Stimulated activated memory B cell treated with anti-CD40 and anti-IgM and Interleukin-4, amounts not matched to agents 10 μg/mL and 1 μg/mL and 100 μg/mL, for 72 hours (primary cell): ENCODE results near the gene FXYD1.
"Not testable (repeated sequence)": the region's sequence is repeated elsewhere in the genome, so short reads cannot be mapped to it uniquely, and the experiment has no call there.

Experiments
- ATAC-seq: fragments of 150-1000 bp; cut with Tn5 transposase; 2 replicates; pipeline ENCODE4 v1.10.0; 2021
- H3K27ac Mint-ChIP-seq: one replicate; pipeline ENCODE4 v1.8.0; 2022; ENCODE audit warnings: mild to moderate bottlenecking, mixed read lengths
- H3K27me3 Mint-ChIP-seq: one replicate; pipeline ENCODE4 v1.8.0; 2022; ENCODE audit warnings: mixed read lengths
- H3K36me3 Mint-ChIP-seq: one replicate; pipeline ENCODE4 v1.8.0; 2022; ENCODE audit warnings: mixed read lengths
- H3K4me1 Mint-ChIP-seq: one replicate; pipeline ENCODE4 v1.8.0; 2022; ENCODE audit warnings: mixed read lengths
- H3K4me3 Mint-ChIP-seq: one replicate; pipeline ENCODE4 v1.8.0; 2022; ENCODE audit warnings: mild to moderate bottlenecking, moderate library complexity, mixed read lengths
- H3K9me3 Mint-ChIP-seq: one replicate; pipeline ENCODE4 v1.8.0; 2022; ENCODE audit warnings: mixed read lengths

The FXYD1 gene

GRCh38 chr19:35138305-35138892 lies at the start of gene FXYD1:
Gene FXYD1 (plus strand): TSS chr19:35138824. CDS start chr19:35140080, 1,256 bp downstream.
- peak within 1 kb of the TSS; percentile 21 for H3K27ac Mint-ChIP-seq
- H3K27me3 Mint-ChIP-seq, result no peaks in the 10 kb centered on the region
- H3K36me3 Mint-ChIP-seq, result no peaks in the 10 kb centered on the region
- no peaks in the 10 kb centered on the region for H3K9me3 Mint-ChIP-seq
- H3K4me3 Mint-ChIP-seq, result no peak within 1 kb of the TSS
- no peak for ATAC-seq
- peaks cover 37% of the 10 kb centered on the region for H3K4me1 Mint-ChIP-seq

- Mint-ChIP-seq H3K4me3 (no peak overlapping the region), H3K27ac (no peak overlapping the region), H3K36me3 (no peaks in the 10 kb centered on the region), H3K27me3 (no peaks in the 10 kb centered on the region), H3K4me1 (peaks cover 45% of the 10 kb centered on the region), H3K9me3 (no peaks in the 10 kb centered on the region)
- no peak for ATAC-seq
Measured at GRCh38 chr19:35089554-35089953, 49.1 kb upstream of the FXYD1 start.

- ATAC-seq, result no peak
- H3K4me1 Mint-ChIP-seq, result peaks cover 39% of the 10 kb centered on the region
- H3K27me3 Mint-ChIP-seq, result no peaks in the 10 kb centered on the region
- H3K9me3 Mint-ChIP-seq, result no peaks in the 10 kb centered on the region
- H3K4me3 Mint-ChIP-seq, result peak overlapping the region; percentile 15
- H3K36me3 Mint-ChIP-seq, result no peaks in the 10 kb centered on the region
- H3K27ac Mint-ChIP-seq, result no peak overlapping the region
Measured at GRCh38 chr19:35090160-35090505, 48.5 kb upstream of the FXYD1 start.

DNA sequence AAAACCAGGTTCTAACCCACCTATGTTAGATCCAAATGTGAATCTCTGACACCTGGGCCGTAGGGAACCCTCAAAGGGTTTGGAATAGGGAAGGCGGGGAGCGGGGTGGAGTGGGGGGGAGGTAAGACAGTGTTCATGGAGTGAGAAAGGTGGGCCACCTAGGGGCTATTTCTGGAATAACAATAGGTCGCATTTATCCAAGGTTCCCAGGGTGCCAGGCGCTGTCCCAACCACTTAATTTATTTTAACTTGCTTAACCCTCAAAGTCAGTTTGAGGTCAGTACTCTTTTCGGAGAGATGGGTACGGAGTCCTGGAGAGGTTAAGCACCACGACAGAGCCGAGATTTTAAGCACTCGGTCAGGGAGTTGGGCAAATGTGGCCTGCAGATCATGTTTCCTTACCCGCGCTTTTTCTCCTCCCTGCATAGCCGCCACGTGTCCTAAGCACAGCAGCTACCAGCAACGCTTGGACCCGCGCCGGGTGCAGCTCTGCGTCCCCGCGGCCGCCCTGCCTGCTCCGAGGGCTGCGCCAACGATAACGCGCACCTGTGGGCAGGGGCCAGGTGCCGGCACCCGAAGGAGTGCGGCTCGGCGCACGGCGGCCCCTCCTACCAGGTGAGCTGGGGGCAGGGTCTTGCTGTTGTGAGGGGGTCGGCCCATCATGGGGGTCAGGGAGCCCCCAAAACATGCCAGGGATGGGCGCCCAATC lies 48.0 kb upstream of the FXYD1 start:
- peak overlapping the region; percentile 15 for H3K4me3 Mint-ChIP-seq
- ATAC-seq, result peak; percentile 78
- H3K27ac Mint-ChIP-seq, result no peak overlapping the region

GRCh38 chr19:35093430-35093829 lies 45.2 kb upstream of the FXYD1 start:
- H3K27me3 Mint-ChIP-seq, result peaks cover 6% of the 10 kb centered on the region
- ATAC-seq, result no peak
- H3K27ac Mint-ChIP-seq, result no peak overlapping the region
- no peaks in the 10 kb centered on the region for H3K9me3 Mint-ChIP-seq
- H3K4me3 Mint-ChIP-seq, result no peak overlapping the region
- no peaks in the 10 kb centered on the region for H3K36me3 Mint-ChIP-seq
- peaks cover 7% of the 10 kb centered on the region for H3K4me1 Mint-ChIP-seq

More for the DNA sequence above, 48.0 kb upstream of the FXYD1 start:
- peaks cover 34% of the 10 kb centered on the region for H3K4me1 Mint-ChIP-seq
- H3K9me3 Mint-ChIP-seq, result no peaks in the 10 kb centered on the region
- H3K27me3 Mint-ChIP-seq, result peaks cover 1% of the 10 kb centered on the region
- no peaks in the 10 kb centered on the region for H3K36me3 Mint-ChIP-seq

- no peak overlapping the region for H3K4me3 Mint-ChIP-seq
- H3K27me3 Mint-ChIP-seq, result peaks cover 6% of the 10 kb centered on the region
- H3K36me3 Mint-ChIP-seq, result no peaks in the 10 kb centered on the region
- peaks cover 7% of the 10 kb centered on the region for H3K4me1 Mint-ChIP-seq
- no peak overlapping the region for H3K27ac Mint-ChIP-seq
- ATAC-seq, result no peak
- H3K9me3 Mint-ChIP-seq, result no peaks in the 10 kb centered on the region
Measured at GRCh38 chr19:35093941-35094647, 44.5 kb upstream of the FXYD1 start.

DNA sequence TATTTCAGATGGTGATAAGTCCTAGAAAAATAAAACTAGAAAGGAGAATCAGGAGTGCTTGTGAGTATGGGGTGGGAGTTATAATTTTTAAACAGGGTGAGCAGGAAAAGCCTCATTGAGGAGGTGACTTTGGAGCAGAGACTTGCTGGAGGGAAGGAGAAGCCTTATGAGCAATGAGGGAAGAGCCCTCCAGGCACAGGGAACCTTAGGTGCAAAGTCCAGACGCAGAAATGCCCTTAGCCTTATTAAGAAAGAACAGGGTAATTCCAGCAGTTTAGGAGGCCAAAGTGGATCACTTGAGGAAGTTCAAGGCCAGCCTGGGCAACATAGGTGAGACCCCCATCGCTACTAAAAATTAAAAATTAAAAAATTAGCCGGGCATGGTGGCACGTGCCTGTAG lies 44.0 kb upstream of the FXYD1 start:
- Mint-ChIP-seq H3K36me3 (no peaks in the 10 kb centered on the region), H3K27me3 (peaks cover 6% of the 10 kb centered on the region), H3K4me1 (peaks cover 7% of the 10 kb centered on the region), H3K27ac (no peak overlapping the region), H3K9me3 (no peaks in the 10 kb centered on the region), H3K4me3 (no peak overlapping the region)
- ATAC-seq, result no peak

DNA sequence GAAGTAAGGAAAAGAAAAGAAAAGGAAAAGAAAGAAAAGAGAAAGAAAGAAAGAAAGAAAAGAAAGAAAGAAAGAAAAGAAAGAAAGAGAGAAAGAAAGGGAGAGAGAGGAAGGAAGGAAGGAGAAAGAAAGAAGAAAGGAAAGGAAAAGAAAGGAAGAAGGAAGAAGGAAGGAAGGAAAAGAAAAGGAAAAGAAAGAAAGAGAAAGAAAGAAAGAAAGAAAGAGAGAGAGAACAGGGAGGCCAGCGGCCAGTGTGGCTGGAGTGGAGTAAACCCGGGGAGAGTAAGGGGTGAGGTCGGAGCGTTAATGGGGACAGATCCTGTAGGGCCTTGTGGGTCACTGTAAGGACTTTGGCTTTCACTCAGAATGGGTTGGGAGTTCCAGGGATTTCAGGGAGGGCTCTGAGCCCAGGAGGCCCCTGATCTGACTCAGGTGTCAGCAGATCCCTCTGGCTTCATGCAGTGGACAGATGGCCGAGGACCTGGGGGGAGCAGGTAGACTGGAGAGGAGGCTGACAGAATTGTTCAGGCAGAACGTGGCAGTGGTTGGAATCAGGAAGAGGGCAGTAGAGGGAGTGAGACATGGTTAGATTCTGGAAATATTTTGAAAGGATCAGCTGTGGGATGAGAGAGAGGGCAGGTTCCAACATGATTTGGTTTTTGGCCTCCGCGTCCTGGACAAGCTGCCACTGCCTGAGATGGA lies 42.8 kb upstream of the FXYD1 start:
- no peak for ATAC-seq
- H3K4me3 Mint-ChIP-seq, result no peak overlapping the region
- H3K27ac Mint-ChIP-seq, result no peak overlapping the region
- no peaks in the 10 kb centered on the region for H3K9me3 Mint-ChIP-seq
- no peaks in the 10 kb centered on the region for H3K4me1 Mint-ChIP-seq
- H3K27me3 Mint-ChIP-seq, result peaks cover 6% of the 10 kb centered on the region
- no peaks in the 10 kb centered on the region for H3K36me3 Mint-ChIP-seq

- Mint-ChIP-seq H3K27me3 (peaks cover 6% of the 10 kb centered on the region), H3K36me3 (no peaks in the 10 kb centered on the region), H3K27ac (no peak overlapping the region), H3K9me3 (no peaks in the 10 kb centered on the region), H3K4me3 (no peak overlapping the region), H3K4me1 (no peaks in the 10 kb centered on the region)
- peak; percentile 37 for ATAC-seq
Measured at GRCh38 chr19:35098413-35099049, 40.1 kb upstream of the FXYD1 start.

DNA sequence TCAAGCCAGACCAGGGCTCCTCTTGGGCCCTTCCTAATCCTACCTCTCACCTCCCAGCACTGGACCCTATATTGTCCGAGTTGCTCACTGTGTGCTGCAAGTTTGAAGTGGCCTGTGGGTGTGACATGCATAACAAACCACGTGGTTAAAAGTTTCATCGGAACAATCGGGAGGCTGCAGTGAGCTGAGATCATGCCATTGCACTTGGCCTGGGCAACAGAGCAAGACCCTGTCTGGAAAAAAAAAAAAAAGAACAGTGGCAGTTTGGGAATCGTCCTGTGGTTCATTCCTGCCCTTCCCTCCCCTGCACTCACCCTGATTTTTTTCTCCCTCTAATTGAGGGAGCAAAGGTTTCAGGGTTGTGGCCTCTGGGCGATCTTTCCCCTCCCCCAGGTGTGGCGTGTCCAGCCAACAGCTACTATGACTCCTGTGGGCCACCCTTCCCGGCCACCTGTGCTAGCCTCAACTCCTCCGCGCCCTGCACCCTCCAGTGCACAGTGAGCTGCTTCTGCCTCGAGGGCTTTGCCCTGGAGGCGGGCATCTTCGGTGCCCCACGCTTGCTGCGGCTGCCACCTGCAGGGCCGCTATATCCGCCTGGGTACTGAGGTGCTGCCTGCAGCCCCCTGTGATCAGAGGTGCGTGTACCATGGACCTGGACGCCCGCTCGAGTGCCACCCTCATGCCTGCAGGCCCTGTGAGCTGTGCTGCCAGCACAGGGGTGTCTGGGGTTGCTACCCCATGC lies 39.3 kb upstream of the FXYD1 start:
- Mint-ChIP-seq H3K27me3 (peaks cover 6% of the 10 kb centered on the region), H3K36me3 (no peaks in the 10 kb centered on the region), H3K4me1 (no peaks in the 10 kb centered on the region), H3K4me3 (no peak overlapping the region), H3K27ac (no peak overlapping the region), H3K9me3 (no peaks in the 10 kb centered on the region)
- peak; percentile 34 for ATAC-seq

- H3K27ac Mint-ChIP-seq, result no peak overlapping the region
- peaks cover 6% of the 10 kb centered on the region for H3K27me3 Mint-ChIP-seq
- no peaks in the 10 kb centered on the region for H3K9me3 Mint-ChIP-seq
- no peak for ATAC-seq
- H3K36me3 Mint-ChIP-seq, result no peaks in the 10 kb centered on the region
- H3K4me1 Mint-ChIP-seq, result no peaks in the 10 kb centered on the region
- H3K4me3 Mint-ChIP-seq, result no peak overlapping the region
Measured at GRCh38 chr19:35099897-35100275, 38.7 kb upstream of the FXYD1 start.

GRCh38 chr19:35100588-35101533 lies 37.8 kb upstream of the FXYD1 start:
- Mint-ChIP-seq H3K27me3 (peaks cover 3% of the 10 kb centered on the region), H3K4me3 (no peak overlapping the region), H3K4me1 (no peaks in the 10 kb centered on the region), H3K9me3 (no peaks in the 10 kb centered on the region), H3K36me3 (no peaks in the 10 kb centered on the region), H3K27ac (no peak overlapping the region)
- no peak for ATAC-seq

GRCh38 chr19:35101949-35102348 lies 36.7 kb upstream of the FXYD1 start:
- H3K27me3 Mint-ChIP-seq, ATAC-seq, H3K4me1 Mint-ChIP-seq, H3K36me3 Mint-ChIP-seq, H3K4me3 Mint-ChIP-seq, H3K9me3 Mint-ChIP-seq, H3K27ac Mint-ChIP-seq: not testable (repeated sequence)

- H3K27me3 Mint-ChIP-seq, H3K4me3 Mint-ChIP-seq: not testable (repeated sequence)
Measured at GRCh38 chr19:35103614-35104013, 35.0 kb upstream of the FXYD1 start.

More at GRCh38 chr19:35103614-35104013, 35.0 kb upstream of the FXYD1 start:
- not testable (repeated sequence) for H3K36me3 Mint-ChIP-seq, ATAC-seq, H3K4me1 Mint-ChIP-seq, H3K9me3 Mint-ChIP-seq, H3K27ac Mint-ChIP-seq
